Fibroblast of mammary gland (primary cell): ENCODE data around the gene KREMEN1.

ENCODE experiments used
- DNase-seq: peaks from one replicate; pipeline ENCODE4 v3.0.0-alpha.2; 2010; ENCODE audit warnings: low read depth
- H3K4me3 ChIP-seq: 2 replicates; pipeline ENCODE4 v1.5.1; 2011; ENCODE audit warnings: low read depth, mild to moderate bottlenecking, low read length, moderate library complexity; ENCODE audit not compliant: control insufficient read depth
- CTCF ChIP-seq: conservative IDR thresholded peaks from 2 replicates; pipeline ENCODE4 v1.5.1; 2011; ENCODE audit warnings: low read depth, low read length, inconsistent platforms; ENCODE audit not compliant: control insufficient read depth, insufficient read depth

The KREMEN1 gene

GRCh38 chr22:29155966-29156365, 83.1 kb downstream of the KREMEN1 start:
- H3K4me3 ChIP-seq: no peak overlapping the region
- TF ChIP-seq CTCF: no peak
- DNase-seq: no peak

- H3K4me3 ChIP-seq: no peak overlapping the region
- peak; percentile 2 for DNase-seq
- peak; percentile 14 for TF ChIP-seq CTCF
Observed at GRCh38 chr22:29156507-29156906, 83.7 kb downstream of the KREMEN1 start.

- H3K4me3 ChIP-seq: no peak overlapping the region
- no peak for TF ChIP-seq CTCF
- DNase-seq: no peak
Observed at GRCh38 chr22:29157759-29158535, 85.1 kb downstream of the KREMEN1 start.

GRCh38 chr22:29158546-29158945, 85.7 kb downstream of the KREMEN1 start:
- DNase-seq: no peak
- H3K4me3 ChIP-seq: no peak overlapping the region
- no peak for TF ChIP-seq CTCF

GRCh38 chr22:29163808-29164207, 91.0 kb downstream of the KREMEN1 start:
- no peak overlapping the region for H3K4me3 ChIP-seq
- no peak for TF ChIP-seq CTCF
- DNase-seq: no peak

- no peak for DNase-seq
- no peak for TF ChIP-seq CTCF
- no peak overlapping the region for H3K4me3 ChIP-seq
Observed at GRCh38 chr22:29165321-29166060, 92.7 kb downstream of the KREMEN1 start.
